Activated CD8-positive, alpha-beta T cell treated with anti-CD3 and anti-CD28 coated beads, Interleukin-2, amount 10 ng/mL, durations not matched to agents 7 days and 5 days (primary cell): ENCODE measurements around the gene SCP2. TPM values are rescaled to one million over a fixed set of nuclear protein-coding genes. Genes with fewer than 3 reads are reported as not detected.
"Not testable (repeated sequence)": the region's sequence is repeated elsewhere in the genome, so short reads cannot be mapped to it uniquely, and the experiment has no call there.

Experiments
- ATAC-seq: fragments of 150-1000 bp; cut with Tn5 transposase; one replicate; pipeline ENCODE4 v1.10.0; 2021; ENCODE audit warnings: moderate library complexity
- CTCF ChIA-PET: fragments of 350-600 bp; sonication (Branson Sonifier 250); formaldehyde crosslinking; loops from one replicate; lab custom pipeline; 2021; ENCODE audit warnings: antibody characterized with exemption; lab: Charles Lee
- POLR2A ChIA-PET: fragments of 350-600 bp; sonication (Branson Sonifier 250); formaldehyde crosslinking; loops from one replicate; lab custom pipeline; 2021; ENCODE audit warnings: antibody characterized with exemption; lab: Charles Lee
- DNase-seq: peaks from one replicate; pipeline ENCODE4 v3.0.0-alpha.2; 2020
- H3K27ac Mint-ChIP-seq: one replicate; pipeline ENCODE4 v1.8.0; 2021; ENCODE audit warnings: mild to moderate bottlenecking, mixed read lengths
- H3K27me3 Mint-ChIP-seq: one replicate; pipeline ENCODE4 v1.8.0; 2021; ENCODE audit warnings: low read depth, mixed read lengths
- H3K36me3 Mint-ChIP-seq: one replicate; pipeline ENCODE4 v1.8.0; 2021; ENCODE audit warnings: low read depth, mixed read lengths
- H3K4me1 Mint-ChIP-seq: one replicate; pipeline ENCODE4 v1.8.0; 2021; ENCODE audit warnings: low read depth, mixed read lengths
- H3K4me3 Mint-ChIP-seq: one replicate; pipeline ENCODE4 v1.8.0; 2021; ENCODE audit warnings: mild to moderate bottlenecking, mixed read lengths
- H3K9me3 Mint-ChIP-seq: one replicate; pipeline ENCODE4 v1.8.0; 2022; ENCODE audit warnings: mixed read lengths; ENCODE audit not compliant: insufficient read depth
- total RNA-seq, 2 experiments: library from RNA; stranded (reverse); gene quantifications; one replicate each; pipeline ENCODE4 v1.2.3, GENCODE V29; 2021

The SCP2 gene
- total RNA-seq, 2 experiments from 2014 or later, result 87.2 to 95.9 TPM

- no peak overlapping the region for H3K27ac Mint-ChIP-seq
- ATAC-seq (no peak), DNase-seq (no peak)
- no peaks in the 10 kb centered on the region for H3K27me3 Mint-ChIP-seq
- no peaks in the 10 kb centered on the region for H3K36me3 Mint-ChIP-seq
- H3K4me3 Mint-ChIP-seq, result no peak overlapping the region
- H3K4me1 Mint-ChIP-seq, result no peaks in the 10 kb centered on the region
- CTCF ChIA-PET, result no interaction called here
- H3K9me3 Mint-ChIP-seq, result no peaks in the 10 kb centered on the region
- POLR2A ChIA-PET, result no interaction called here
Observed at GRCh38 chr1:52943876-52944416, 16.9 kb downstream of the SCP2 start.

GRCh38 chr1:52944566-52944965 lies 17.5 kb downstream of the SCP2 start:
- Mint-ChIP-seq H3K36me3 (peaks cover 3% of the 10 kb centered on the region), H3K9me3 (no peaks in the 10 kb centered on the region), H3K4me3 (no peak overlapping the region), H3K27ac (no peak overlapping the region), H3K27me3 (no peaks in the 10 kb centered on the region), H3K4me1 (no peaks in the 10 kb centered on the region)
- ChIA-PET POLR2A (no interaction called here), CTCF (no interaction called here)
- DNase-seq (no peak), ATAC-seq (no peak)

GRCh38 chr1:52947490-52947889 lies 20.4 kb downstream of the SCP2 start:
- H3K9me3 Mint-ChIP-seq, result no peaks in the 10 kb centered on the region

GRCh38 chr1:52949602-52950001 lies 22.5 kb downstream of the SCP2 start:
- H3K4me1 Mint-ChIP-seq, ATAC-seq, H3K4me3 Mint-ChIP-seq, H3K36me3 Mint-ChIP-seq, POLR2A ChIA-PET, H3K9me3 Mint-ChIP-seq, DNase-seq, H3K27me3 Mint-ChIP-seq, H3K27ac Mint-ChIP-seq, CTCF ChIA-PET: not testable (repeated sequence)

More at GRCh38 chr1:52947490-52947889, 20.4 kb downstream of the SCP2 start:
- Mint-ChIP-seq H3K27ac (no peak overlapping the region), H3K27me3 (no peaks in the 10 kb centered on the region), H3K36me3 (peaks cover 7% of the 10 kb centered on the region), H3K4me3 (no peak overlapping the region), H3K4me1 (no peaks in the 10 kb centered on the region)
- no peak for ATAC-seq
- DNase-seq, result no peak
- ChIA-PET CTCF (no interaction called here), POLR2A (interaction anchor here (0.6 to 0.7 kb wide), 2 partner anchors 245 to 1132 kb away, joined by 4 read pairs; no protein-coding TSS in a partner anchor)

- H3K4me3 Mint-ChIP-seq, result no peak overlapping the region
- no peaks in the 10 kb centered on the region for H3K9me3 Mint-ChIP-seq
- peaks cover 7% of the 10 kb centered on the region for H3K36me3 Mint-ChIP-seq
- no peak overlapping the region for H3K27ac Mint-ChIP-seq
- ChIA-PET CTCF (no interaction called here), POLR2A (no interaction called here)
- no peak for ATAC-seq
- no peak for DNase-seq
- no peaks in the 10 kb centered on the region for H3K27me3 Mint-ChIP-seq
- H3K4me1 Mint-ChIP-seq, result no peaks in the 10 kb centered on the region
Observed at GRCh38 chr1:52952112-52952511, 25.0 kb downstream of the SCP2 start.

- Mint-ChIP-seq H3K27me3 (no peaks in the 10 kb centered on the region), H3K4me1 (no peaks in the 10 kb centered on the region), H3K4me3 (no peak overlapping the region), H3K36me3 (peaks cover 2% of the 10 kb centered on the region), H3K27ac (no peak overlapping the region), H3K9me3 (no peaks in the 10 kb centered on the region)
- ATAC-seq (no peak), DNase-seq (no peak)
- ChIA-PET POLR2A (no interaction called here), CTCF (no interaction called here)
Observed at GRCh38 chr1:52955129-52955970, 28.3 kb downstream of the SCP2 start.

GRCh38 chr1:52963101-52963500 lies 36.0 kb downstream of the SCP2 start:
- Mint-ChIP-seq H3K36me3 (peaks cover 6% of the 10 kb centered on the region), H3K9me3 (no peaks in the 10 kb centered on the region), H3K27ac (no peak overlapping the region), H3K4me3 (no peak overlapping the region), H3K27me3 (no peaks in the 10 kb centered on the region), H3K4me1 (no peaks in the 10 kb centered on the region)
- ChIA-PET POLR2A (no interaction called here), CTCF (no interaction called here)
- DNase-seq (no peak), ATAC-seq (no peak)

GRCh38 chr1:52967666-52968065 lies 40.6 kb downstream of the SCP2 start:
- CTCF ChIA-PET, result no interaction called here
- no peak for ATAC-seq

GRCh38 chr1:52969234-52969633 lies 42.2 kb downstream of the SCP2 start:
- H3K4me3 Mint-ChIP-seq, H3K27ac Mint-ChIP-seq, CTCF ChIA-PET, POLR2A ChIA-PET, H3K4me1 Mint-ChIP-seq, H3K36me3 Mint-ChIP-seq, H3K9me3 Mint-ChIP-seq, ATAC-seq, DNase-seq, H3K27me3 Mint-ChIP-seq: not testable (repeated sequence)

More at GRCh38 chr1:52967666-52968065, 40.6 kb downstream of the SCP2 start:
- no peaks in the 10 kb centered on the region for H3K4me1 Mint-ChIP-seq
- H3K36me3 Mint-ChIP-seq, result no peaks in the 10 kb centered on the region
- H3K27me3 Mint-ChIP-seq, result no peaks in the 10 kb centered on the region
- no peaks in the 10 kb centered on the region for H3K9me3 Mint-ChIP-seq
- no peak overlapping the region for H3K27ac Mint-ChIP-seq
- POLR2A ChIA-PET, result no interaction called here
- DNase-seq, result no peak
- no peak overlapping the region for H3K4me3 Mint-ChIP-seq

- ChIA-PET POLR2A (no interaction called here), CTCF (no interaction called here)
- ATAC-seq, result no peak
Observed at GRCh38 chr1:52970149-52970548, 43.1 kb downstream of the SCP2 start.

GRCh38 chr1:52973841-52974240 lies 46.8 kb downstream of the SCP2 start:
- H3K36me3 Mint-ChIP-seq, result peaks cover 5% of the 10 kb centered on the region
- no peaks in the 10 kb centered on the region for H3K27me3 Mint-ChIP-seq
- no peaks in the 10 kb centered on the region for H3K9me3 Mint-ChIP-seq
- peaks cover 3% of the 10 kb centered on the region for H3K4me1 Mint-ChIP-seq
- no peak for ATAC-seq
- ChIA-PET POLR2A (no interaction called here), CTCF (no interaction called here)
- no peak overlapping the region for H3K4me3 Mint-ChIP-seq
- DNase-seq, result no peak
- H3K27ac Mint-ChIP-seq, result no peak overlapping the region

More at GRCh38 chr1:52970149-52970548, 43.1 kb downstream of the SCP2 start:
- Mint-ChIP-seq H3K4me3 (no peak overlapping the region), H3K36me3 (no peaks in the 10 kb centered on the region), H3K27me3 (no peaks in the 10 kb centered on the region), H3K27ac (no peak overlapping the region), H3K9me3 (no peaks in the 10 kb centered on the region), H3K4me1 (no peaks in the 10 kb centered on the region)
- DNase-seq, result no peak

GRCh38 chr1:52976183-52977035 lies 49.3 kb downstream of the SCP2 start:
- no peak for DNase-seq
- ATAC-seq, result no peak
- H3K4me3 Mint-ChIP-seq, result no peak overlapping the region
- H3K27ac Mint-ChIP-seq, result no peak overlapping the region
- POLR2A ChIA-PET, result no interaction called here
- peaks cover 3% of the 10 kb centered on the region for H3K4me1 Mint-ChIP-seq
- H3K9me3 Mint-ChIP-seq, result no peaks in the 10 kb centered on the region
- no peaks in the 10 kb centered on the region for H3K27me3 Mint-ChIP-seq
- CTCF ChIA-PET, result interaction anchor here (1.3 kb wide), 1 partner anchor 19 kb away, joined by 3 read pairs; no protein-coding TSS in a partner anchor
- H3K36me3 Mint-ChIP-seq, result peaks cover 7% of the 10 kb centered on the region
